GM12878 (cell line): ENCODE measurements around the gene MPPED1. TPM values are rescaled to one million over a fixed set of nuclear protein-coding genes. Genes with fewer than 3 reads are reported as not detected.

Source experiments
- ATAC-seq: fragments of 200-7000 bp; cut with Tn5 transposase; 3 replicates; pipeline ENCODE4 v1.9.1; 2020; ENCODE audit warnings: mild to moderate bottlenecking, moderate library complexity
- BruUV-seq: library from RNA; stranded (reverse); fragments of 400-500 nt; replicated peaks from 2 replicates; lab custom pipeline; 2021; lab: Mats Ljungman, UMichigan
- CTCF ChIA-PET: fragments of 300-600 bp; sonication (Branson Sonifier 250); formaldehyde crosslinking; extraction: SDS; loops from one replicate; lab custom pipeline; 2021; ENCODE audit warnings: inconsistent platforms; lab: Yijun Ruan, JAX
- POLR2A ChIA-PET: fragments of 350-600 bp; formaldehyde crosslinking; extraction: SDS; loops from one replicate; lab custom pipeline; 2021; ENCODE audit warnings: inconsistent platforms; lab: Charles Lee
- RAD21 ChIA-PET: fragments of 300-600 bp; sonication (Branson Sonifier 250); formaldehyde crosslinking; loops from one replicate; lab custom pipeline; 2023; ENCODE audit warnings: antibody characterized with exemption; ENCODE audit not compliant: unreplicated experiment; lab: Charles Lee
- SMC1A ChIA-PET: fragments of 300-600 bp; sonication (Branson Sonifier 250); formaldehyde crosslinking; loops from one replicate; lab custom pipeline; 2023; ENCODE audit not compliant: unreplicated experiment, uncharacterized antibody; lab: Charles Lee
- DNase-seq: peaks from one replicate; pipeline ENCODE4 v3.0.0-alpha.2; 2011; ENCODE audit warnings: low read depth, low spot score
- FAIRE-seq: peaks from 3 replicates; lab custom pipeline; 2011; peaks lifted over from hg19 to GRCh38; lab: Jason Lieb, UNC
- H2AFZ ChIP-seq: 2 replicates; pipeline ENCODE4 v1.6.0; 2011; ENCODE audit warnings: low read depth, low read length, control low read depth; ENCODE audit not compliant: control insufficient read depth
- H3K27ac ChIP-seq: 2 replicates; pipeline ENCODE4 v1.5.1; 2011; ENCODE audit warnings: control low read depth; ENCODE audit not compliant: control insufficient read depth, insufficient read depth
- H3K27me3 ChIP-seq, 2 experiments: replicated peaks in 1 of 2; 2 replicates each; pipeline versions ENCODE4 v1.6.0 to v1.6.1; 2011; ENCODE audit warnings: low read length in 1 of 2; ENCODE audit not compliant: control insufficient read depth in 2 of 2, insufficient read depth in 2 of 2
- H3K36me3 ChIP-seq, 2 experiments: 2 replicates each; pipeline ENCODE4 v1.5.1; 2011; ENCODE audit warnings: low read length in 1 of 2; ENCODE audit not compliant: control insufficient read depth in 2 of 2, insufficient read depth in 2 of 2
- H3K4me1 ChIP-seq: 2 replicates; pipeline ENCODE4 v1.6.1; 2011; ENCODE audit warnings: mild to moderate bottlenecking, low read length, moderate library complexity, mixed read lengths; ENCODE audit not compliant: control insufficient read depth, insufficient read depth
- H3K4me2 ChIP-seq: 2 replicates; pipeline ENCODE4 v1.6.0; 2011; ENCODE audit warnings: control low read depth; ENCODE audit not compliant: control insufficient read depth, insufficient read depth
- H3K4me3 ChIP-seq: fragments of 200-600 bp; sonication (generic); 2 replicates; pipeline ENCODE4 v1.5.1; 2016
- H3K79me2 ChIP-seq: 2 replicates; pipeline ENCODE4 v1.6.0; 2011; ENCODE audit warnings: low read length; ENCODE audit not compliant: control insufficient read depth, insufficient read depth
- H3K9ac ChIP-seq: 2 replicates; pipeline ENCODE4 v1.8.0; 2011; ENCODE audit warnings: low read length, control low read depth, mixed read lengths; ENCODE audit not compliant: control insufficient read depth, insufficient read depth
- H3K9me3 ChIP-seq: replicated peaks from 3 replicates; pipeline ENCODE4 v1.5.1; 2011; ENCODE audit warnings: mild to moderate bottlenecking, low read length; ENCODE audit not compliant: control insufficient read depth, insufficient read depth
- H4K20me1 ChIP-seq: 2 replicates; pipeline ENCODE4 v1.6.0; 2011; ENCODE audit not compliant: control insufficient read depth, insufficient read depth
- BMI1 ChIP-seq: fragments of 450-650 bp; IDR thresholded peaks from 2 replicates; pipeline ENCODE4 v1.6.1; 2016; ENCODE audit warnings: mild to moderate bottlenecking, moderate library complexity, borderline replicate concordance
- CHD4 ChIP-seq: fragments of 200-600 bp; sonication (generic); IDR thresholded peaks from 2 replicates; pipeline ENCODE4 v1.6.1; 2016; ENCODE audit warnings: mild to moderate bottlenecking
- ELK1 ChIP-seq: IDR thresholded peaks from 2 replicates; pipeline ENCODE4 v1.6.1; 2012; ENCODE audit warnings: low read depth, low read length, improper control_type of control experiment
- GABPA ChIP-seq: IDR thresholded peaks from 2 replicates; pipeline ENCODE4 v1.6.1; 2014; ENCODE audit warnings: antibody characterized with exemption, low read depth, mild to moderate bottlenecking, inconsistent platforms
- IRF5 ChIP-seq: fragments of 450-650 bp; IDR thresholded peaks from 2 replicates; pipeline ENCODE4 v1.6.1; 2017; ENCODE audit warnings: borderline replicate concordance
- NR2C1 ChIP-seq: fragments of 450-650 bp; IDR thresholded peaks from 2 replicates; pipeline ENCODE4 v1.6.1; 2017; ENCODE audit warnings: antibody characterized with exemption, mild to moderate bottlenecking, moderate library complexity
- RB1 ChIP-seq: fragments of 450-650 bp; formaldehyde crosslinking; IDR thresholded peaks from 2 replicates; pipeline ENCODE4 v1.6.1; 2017; ENCODE audit warnings: mild to moderate bottlenecking, borderline replicate concordance
- SMAD5 ChIP-seq: IDR thresholded peaks from 2 replicates; pipeline ENCODE4 v1.6.1; 2016; ENCODE audit warnings: antibody characterized with exemption, low read depth
- USF2 ChIP-seq: IDR thresholded peaks from 2 replicates; pipeline ENCODE4 v1.6.1; 2011; ENCODE audit warnings: low read depth, low read length, improper control_type of control experiment, borderline replicate concordance
- WGBS: methylation state at CpG from one replicate; pipeline ENCODE4 v1.1.6; 2016; ENCODE audit warnings: low lambda C conversion rate; ENCODE audit not compliant: insufficient replicate concordance, insufficient coverage; ENCODE audit errors: missing lambda C conversion rate; 5-methylcytosine and 5-hydroxymethylcytosine counted together
- in situ Hi-C: fragments of 300-500 bp; cut with MboI; formaldehyde crosslinking; loops from 9 replicates; pipeline ENCODE4 v1.14.3; 2018; ENCODE audit warnings: mixed read lengths
- intact Hi-C: fragments of 100-400 bp; cut with micrococcal nuclease; formaldehyde crosslinking; loops from one replicate; pipeline ENCODE4 v1.14.2; 2022; ENCODE audit not compliant: unreplicated experiment
- polyA plus RNA-seq, 11 experiments: library from polyadenylated mRNA; depleted of rRNA in 4 of 11; unstranded in 6 of 11; stranded (reverse) in 5 of 11; fragments of >200 nt; fragmentation: Nextera tagmentation in 4 of 11; fragmentation: Illumina TruSeq in 1 of 11; extraction: Ambion mirVana in 4 of 11; extraction: Trizol in 1 of 11; gene quantifications; 1 replicate in 1 of 11; 2 replicates in 10 of 11; pipeline versions ENCODE4 v1.2.1 to v1.2.3, GENCODE V29; 2011 to 2016; ENCODE audit warnings: inconsistent platforms in 2 of 11, missing spikeins in 2 of 11, low read depth in 1 of 11
- total RNA-seq, 4 experiments: library from RNA; depleted of rRNA in 3 of 4; stranded (reverse); fragments of >200 nt in 3 of 4; fragmentation: Illumina TruSeq in 1 of 4; extraction: Trizol in 1 of 4; gene quantifications; 2 replicates each; pipeline versions ENCODE4 v1.2.1 to v1.2.3, GENCODE V29; 2013 to 2021

MPPED1 gene
- total and polyA plus RNA-seq, 10 of the 15 experiments (the other 5 are each of a cell fraction or from before 2014, with no cell fraction given): 0.11 TPM; not detected in 9

DNA sequence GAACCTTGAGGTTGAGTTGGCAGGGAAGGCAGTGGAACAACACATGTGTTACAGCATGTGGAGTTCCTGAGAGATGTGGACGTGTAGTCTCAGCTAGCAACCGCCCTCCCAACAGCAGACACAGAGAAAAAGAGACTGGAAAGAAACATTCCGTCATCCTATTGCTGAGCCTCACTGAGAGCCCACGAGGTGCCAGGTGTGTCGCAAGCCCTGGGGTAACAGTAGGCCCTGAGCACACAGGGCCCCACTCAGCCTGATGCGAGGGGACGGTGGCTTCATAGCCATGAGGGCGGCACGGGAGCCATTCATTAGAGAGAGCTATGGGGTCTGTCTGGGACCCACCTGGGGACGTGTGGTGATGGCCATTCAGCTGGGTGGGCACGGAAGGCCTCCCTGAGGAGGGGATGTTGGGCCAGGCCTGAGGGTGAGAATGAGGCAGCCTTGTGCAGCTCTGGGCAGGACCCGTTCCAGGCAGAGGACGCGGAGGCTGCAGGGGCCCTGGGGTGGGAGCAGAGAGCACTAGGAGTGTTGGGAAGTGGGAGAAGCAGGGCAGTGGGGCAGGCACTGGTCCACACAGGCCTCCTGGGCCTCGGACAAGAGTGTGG is 26.2 kb downstream of the MPPED1 start:
- TF ChIP-seq USF2: no peak
- TF ChIP-seq NR2C1: no peak
- no peak for TF ChIP-seq ELK1
- TF ChIP-seq SMAD5: no peak
- TF ChIP-seq CHD4: no peak
- TF ChIP-seq RB1: no peak
- no peak for TF ChIP-seq BMI1
- TF ChIP-seq GABPA: no peak
- no peak for TF ChIP-seq IRF5
- TF ChIP-seq, all 136 proteins: peak for 0
- Histone ChIP-seq H3K27ac (no peak overlapping the region), H3K9ac (no peak overlapping the region), H3K36me3 (no peaks in the 10 kb centered on the region), H3K4me3 (no peak overlapping the region), H3K4me1 (no peaks in the 10 kb centered on the region), H3K4me2 (no peak overlapping the region), H3K27me3 (peaks cover 0 to 6% of the 10 kb centered on the region in 2 experiments; a peak in 2 of 4 replicates), H4K20me1 (no peaks in the 10 kb centered on the region; the same call in 1 of the 2 replicates), H3K9me3 (no peaks in the 10 kb centered on the region), H3K79me2 (no peaks in the 10 kb centered on the region), H2AFZ (no peak overlapping the region)
- ChIA-PET SMC1A (no interaction called here), RAD21 (no interaction called here), POLR2A (no interaction called here), CTCF (no interaction called here)
- in situ Hi-C loops (no loop called here), intact Hi-C loops (no loop called here)
- DNase-seq (no peak), FAIRE-seq (no peak), ATAC-seq (no peak)
- BruUV-seq: no TSS peak
- WGBS: 34% methylated on average over 15 of the region's 15 CpGs
